Neural cell (in vitro differentiated cells): ENCODE measurements around the gene CROCC2. TPM values are rescaled to one million over a fixed set of nuclear protein-coding genes. Genes with fewer than 3 reads are reported as not detected.

Source experiments
- H2AFZ ChIP-seq: fragments of 200-600, 300-800 bp; sonication (generic), shearing (Covaris generic); 2 replicates; pipeline ENCODE4 v1.6.0; 2014; ENCODE audit warnings: low read depth, mild to moderate bottlenecking, antibody characterized with exemption, low read length, moderate library complexity
- H3F3A ChIP-seq: fragments of 200-600 bp; shearing (Covaris generic); 2 replicates; pipeline ENCODE4 v1.6.1; 2016; ENCODE audit warnings: mild to moderate bottlenecking, moderate library complexity, mixed read lengths, antibody characterized with exemption, low read length; ENCODE audit not compliant: insufficient read depth, poor library complexity, severe bottlenecking
- H3K27ac ChIP-seq: fragments of 200-600, 300-800 bp; sonication (generic), shearing (Covaris generic); 2 replicates; pipeline ENCODE4 v1.5.1; 2014; ENCODE audit warnings: mild to moderate bottlenecking, low read length, moderate library complexity
- H3K27me3 ChIP-seq: fragments of 300-800, 200-600 bp; sonication (generic), shearing (Covaris generic); 2 replicates; pipeline ENCODE4 v1.6.0; 2014; ENCODE audit warnings: mild to moderate bottlenecking, low read depth, low read length, moderate library complexity; ENCODE audit not compliant: insufficient read depth
- H3K36me3 ChIP-seq: fragments of 300-800, 200-600 bp; sonication (generic), shearing (Covaris generic); 2 replicates; pipeline ENCODE4 v1.5.1; 2014; ENCODE audit warnings: mild to moderate bottlenecking, antibody characterized with exemption, low read length, moderate library complexity; ENCODE audit not compliant: insufficient read depth
- H3K4me2 ChIP-seq: fragments of 300-800, 200-600 bp; sonication (generic), shearing (Covaris generic); 2 replicates; pipeline ENCODE4 v1.6.0; 2014; ENCODE audit warnings: mild to moderate bottlenecking, low read length
- H3K4me3 ChIP-seq: fragments of 300-800, 200-600 bp; sonication (generic), shearing (Covaris generic); 2 replicates; pipeline ENCODE4 v1.5.1; 2014; ENCODE audit warnings: mild to moderate bottlenecking, low read length, moderate library complexity
- H3K79me2 ChIP-seq: fragments of 200-600 bp; shearing (Covaris generic); replicated peaks from 2 replicates; pipeline ENCODE4 v1.6.0; 2014; ENCODE audit warnings: mild to moderate bottlenecking, low read length, moderate library complexity; ENCODE audit not compliant: insufficient read depth
- H3K9ac ChIP-seq: fragments of 300-800, 200-600 bp; sonication (generic), shearing (Covaris generic); 2 replicates; pipeline ENCODE4 v1.6.1; 2016; ENCODE audit warnings: mild to moderate bottlenecking, low read length, mixed read lengths
- H3K9me2 ChIP-seq: fragments of 200-600 bp; shearing (Covaris generic); 2 replicates; pipeline ENCODE4 v1.6.1; 2016; ENCODE audit warnings: mild to moderate bottlenecking, low read length, mixed read lengths; ENCODE audit not compliant: insufficient read depth
- H3K9me3 ChIP-seq: fragments of 200-600, 300-800 bp; sonication (generic), shearing (Covaris generic); 2 replicates; pipeline ENCODE4 v1.6.1; 2016; ENCODE audit warnings: mild to moderate bottlenecking, mixed run types, low read length, moderate library complexity, mixed read lengths
- H4K20me1 ChIP-seq: fragments of 200-600 bp; shearing (Covaris generic); 2 replicates; pipeline ENCODE4 v1.6.1; 2016; ENCODE audit warnings: mild to moderate bottlenecking, mixed run types; ENCODE audit not compliant: insufficient read depth
- EP300 ChIP-seq: fragments of 450-650 bp; conservative IDR thresholded peaks from 2 replicates; pipeline ENCODE4 v1.6.1; 2014; ENCODE audit warnings: antibody characterized with exemption, mild to moderate bottlenecking, moderate library complexity; ENCODE audit not compliant: poor library complexity, severe bottlenecking
- EZH2 ChIP-seq: fragments of 200-600, 300-800 bp; shearing (Covaris generic), sonication (generic); IDR thresholded peaks from 2 replicates; pipeline ENCODE4 v1.6.1; 2014; ENCODE audit warnings: antibody characterized with exemption, low read length, borderline replicate concordance, mild to moderate bottlenecking; ENCODE audit not compliant: insufficient read depth, poor library complexity, severe bottlenecking
- MXI1 ChIP-seq: fragments of 450-650 bp; conservative IDR thresholded peaks from 2 replicates; pipeline ENCODE4 v1.6.1; 2014; ENCODE audit warnings: antibody characterized with exemption, mild to moderate bottlenecking; ENCODE audit not compliant: poor library complexity, severe bottlenecking
- POLR2AphosphoS5 ChIP-seq: IDR thresholded peaks from 2 replicates; pipeline ENCODE4 v1.6.1; 2012
- RAD21 ChIP-seq: fragments of 450-650 bp; conservative IDR thresholded peaks from 2 replicates; pipeline ENCODE4 v1.6.1; 2014; ENCODE audit warnings: antibody characterized with exemption, mild to moderate bottlenecking, moderate library complexity
- SMC3 ChIP-seq: fragments of 450-650 bp; conservative IDR thresholded peaks from 2 replicates; pipeline ENCODE4 v1.6.1; 2014; ENCODE audit warnings: antibody characterized with exemption, mild to moderate bottlenecking, moderate library complexity; ENCODE audit not compliant: poor library complexity
- TAF1 ChIP-seq: IDR thresholded peaks from 2 replicates; pipeline ENCODE4 v1.6.1; 2012; ENCODE audit warnings: low read depth
- polyA plus RNA-seq: library from polyadenylated mRNA; depleted of rRNA; stranded (reverse); fragments of >200 nt; gene quantifications from 2 replicates; pipeline ENCODE4 v1.2.3, GENCODE V29; 2014
- TF ChIP-seq, protein P1 (sequence below): IDR thresholded peaks from 2 replicates; pipeline ENCODE4 v1.6.1; 2012; ENCODE audit warnings: borderline replicate concordance
- TF ChIP-seq, protein P2 (sequence below): fragments of 450-650 bp; IDR thresholded peaks from 2 replicates; pipeline ENCODE4 v1.5.1; 2014; ENCODE audit warnings: antibody characterized with exemption, mild to moderate bottlenecking, moderate library complexity; ENCODE audit not compliant: poor library complexity, severe bottlenecking

CROCC2 gene
- polyA plus RNA-seq, 1 donor from 2014 or later: 0.09 TPM

DNA sequence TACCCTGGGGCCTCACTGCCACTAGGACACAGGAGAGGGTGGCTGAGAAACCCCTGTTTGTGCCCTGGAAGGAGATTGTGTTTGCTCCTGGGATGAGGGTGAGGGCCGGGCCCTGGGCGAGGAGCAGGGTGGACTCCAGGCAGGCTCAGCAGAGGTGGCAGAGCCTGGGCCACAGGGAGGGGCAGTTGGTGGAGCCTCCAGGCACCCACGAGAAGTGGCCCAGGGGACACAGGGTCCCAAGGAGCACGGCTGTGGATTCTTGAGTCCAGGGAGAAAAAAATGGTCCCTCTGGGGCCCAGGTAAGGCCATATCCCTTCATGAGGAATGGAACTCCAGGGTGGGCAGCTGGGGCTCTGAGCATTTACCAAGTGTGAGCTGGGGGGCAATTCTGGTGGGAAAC is 18.5 kb upstream of the CROCC2 start:
- H3K9me2 ChIP-seq: no peaks in the 10 kb centered on the region

DNA sequence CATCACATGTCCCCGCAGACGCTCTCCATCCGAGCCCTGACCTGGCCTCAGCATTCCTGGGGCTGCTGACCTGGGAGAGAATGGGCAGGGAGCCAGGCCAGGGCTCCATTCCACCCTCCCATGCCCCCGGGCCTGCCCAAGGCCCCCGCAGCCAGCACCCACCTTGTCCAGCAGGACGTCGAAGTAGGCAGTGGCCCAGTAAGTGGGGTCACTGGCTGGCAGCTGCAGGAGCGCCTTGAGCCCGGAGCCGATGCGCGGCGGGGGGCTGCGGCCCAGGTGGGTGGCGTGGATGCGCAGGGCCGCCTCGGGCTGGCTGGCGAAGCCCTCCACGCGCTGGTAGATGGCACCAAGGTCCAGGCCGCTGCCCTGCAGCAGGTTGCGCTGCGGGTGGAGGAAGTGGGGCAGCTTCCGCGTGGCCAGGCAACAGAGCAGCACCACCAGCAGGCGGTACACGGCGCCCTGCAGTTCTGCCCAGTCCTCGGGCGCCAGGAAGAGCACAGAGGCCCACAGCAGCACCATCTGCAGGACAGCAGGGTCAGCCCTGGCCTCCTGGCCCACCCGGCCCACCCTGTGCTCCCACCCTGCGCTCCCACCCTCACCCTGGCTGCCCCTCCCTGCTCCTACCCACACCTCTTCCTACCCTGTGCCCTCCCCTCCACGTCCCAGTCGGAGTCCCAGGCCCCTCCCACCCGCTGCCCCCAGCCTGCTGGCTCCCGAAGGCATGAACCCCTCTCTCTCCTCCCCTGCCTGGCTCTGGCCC is 17.8 kb upstream of the CROCC2 start:
- Histone ChIP-seq H3K79me2 (no peaks in the 10 kb centered on the region), H2AFZ (no peak overlapping the region), H3K36me3 (no peaks in the 10 kb centered on the region), H3K27me3 (no peaks in the 10 kb centered on the region), H3K4me3 (no peak overlapping the region), H3K4me2 (no peak overlapping the region), H3K9ac (no peak overlapping the region), H3K9me3 (no peaks in the 10 kb centered on the region), H3K9me2 (no peaks in the 10 kb centered on the region), H3F3A (no peaks in the 10 kb centered on the region), H4K20me1 (no peaks in the 10 kb centered on the region), H3K27ac (no peak overlapping the region)
- TF ChIP-seq POLR2AphosphoS5: no peak

More for the DNA sequence above, 18.5 kb upstream of the CROCC2 start:
- Histone ChIP-seq H2AFZ (no peak overlapping the region), H3K9ac (no peak overlapping the region), H3K27ac (no peak overlapping the region), H3K79me2 (no peaks in the 10 kb centered on the region), H3K4me3 (no peak overlapping the region), H3F3A (no peaks in the 10 kb centered on the region), H3K9me3 (no peaks in the 10 kb centered on the region), H4K20me1 (no peaks in the 10 kb centered on the region), H3K27me3 (no peaks in the 10 kb centered on the region), H3K4me2 (no peak overlapping the region), H3K36me3 (no peaks in the 10 kb centered on the region)
- TF ChIP-seq EZH2: no peak

DNA sequence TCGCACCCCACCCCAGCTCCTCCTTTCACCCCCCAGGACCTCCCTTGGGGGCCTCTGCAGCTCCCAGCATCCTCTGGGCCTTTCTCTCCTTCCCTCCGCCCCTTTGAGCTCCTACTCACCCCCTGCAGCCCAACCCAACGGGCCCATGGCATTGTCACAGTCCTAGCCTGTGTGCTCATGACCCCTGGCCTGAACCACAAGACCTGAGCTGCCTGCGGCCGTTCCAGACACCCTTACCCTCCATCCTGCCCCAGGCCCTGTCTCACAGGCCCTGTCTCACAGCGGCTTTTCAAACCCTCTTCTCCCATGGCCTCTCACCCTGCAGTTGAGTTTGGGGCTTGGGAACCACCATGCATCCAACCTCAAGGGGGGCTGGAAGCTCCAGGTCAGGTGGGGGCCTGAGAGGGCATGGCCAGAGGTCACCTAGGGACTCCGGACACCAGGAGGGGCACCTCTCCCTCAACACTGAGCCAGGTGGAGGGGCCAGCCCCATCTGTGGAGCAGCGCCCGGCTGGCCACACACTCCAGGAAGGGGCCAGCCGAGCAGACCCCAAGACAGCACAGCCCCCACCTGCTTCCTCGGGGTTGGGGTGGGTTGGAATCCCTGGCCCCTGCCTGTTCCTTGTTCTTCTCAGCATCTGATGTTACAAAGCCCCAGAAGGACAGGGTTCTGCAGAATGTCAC is 17.1 kb upstream of the CROCC2 start:
- Histone ChIP-seq H3K27me3 (no peaks in the 10 kb centered on the region), H3K9ac (no peak overlapping the region), H3K4me2 (no peak overlapping the region), H2AFZ (no peak overlapping the region), H3K4me3 (no peak overlapping the region), H3K79me2 (no peaks in the 10 kb centered on the region), H3K9me3 (no peaks in the 10 kb centered on the region), H4K20me1 (no peaks in the 10 kb centered on the region), H3K27ac (no peak overlapping the region), H3K9me2 (no peaks in the 10 kb centered on the region), H3F3A (no peaks in the 10 kb centered on the region), H3K36me3 (no peaks in the 10 kb centered on the region)
- TF ChIP-seq RAD21 (no peak), TAF1 (no peak), SMC3 (no peak), POLR2AphosphoS5 (no peak), EZH2 (no peak), MXI1 (no peak), EP300 (no peak)
- TF ChIP-seq, protein P1, sequence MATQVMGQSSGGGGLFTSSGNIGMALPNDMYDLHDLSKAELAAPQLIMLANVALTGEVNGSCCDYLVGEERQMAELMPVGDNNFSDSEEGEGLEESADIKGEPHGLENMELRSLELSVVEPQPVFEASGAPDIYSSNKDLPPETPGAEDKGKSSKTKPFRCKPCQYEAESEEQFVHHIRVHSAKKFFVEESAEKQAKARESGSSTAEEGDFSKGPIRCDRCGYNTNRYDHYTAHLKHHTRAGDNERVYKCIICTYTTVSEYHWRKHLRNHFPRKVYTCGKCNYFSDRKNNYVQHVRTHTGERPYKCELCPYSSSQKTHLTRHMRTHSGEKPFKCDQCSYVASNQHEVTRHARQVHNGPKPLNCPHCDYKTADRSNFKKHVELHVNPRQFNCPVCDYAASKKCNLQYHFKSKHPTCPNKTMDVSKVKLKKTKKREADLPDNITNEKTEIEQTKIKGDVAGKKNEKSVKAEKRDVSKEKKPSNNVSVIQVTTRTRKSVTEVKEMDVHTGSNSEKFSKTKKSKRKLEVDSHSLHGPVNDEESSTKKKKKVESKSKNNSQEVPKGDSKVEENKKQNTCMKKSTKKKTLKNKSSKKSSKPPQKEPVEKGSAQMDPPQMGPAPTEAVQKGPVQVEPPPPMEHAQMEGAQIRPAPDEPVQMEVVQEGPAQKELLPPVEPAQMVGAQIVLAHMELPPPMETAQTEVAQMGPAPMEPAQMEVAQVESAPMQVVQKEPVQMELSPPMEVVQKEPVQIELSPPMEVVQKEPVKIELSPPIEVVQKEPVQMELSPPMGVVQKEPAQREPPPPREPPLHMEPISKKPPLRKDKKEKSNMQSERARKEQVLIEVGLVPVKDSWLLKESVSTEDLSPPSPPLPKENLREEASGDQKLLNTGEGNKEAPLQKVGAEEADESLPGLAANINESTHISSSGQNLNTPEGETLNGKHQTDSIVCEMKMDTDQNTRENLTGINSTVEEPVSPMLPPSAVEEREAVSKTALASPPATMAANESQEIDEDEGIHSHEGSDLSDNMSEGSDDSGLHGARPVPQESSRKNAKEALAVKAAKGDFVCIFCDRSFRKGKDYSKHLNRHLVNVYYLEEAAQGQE: no peak
- TF ChIP-seq, protein P2, sequence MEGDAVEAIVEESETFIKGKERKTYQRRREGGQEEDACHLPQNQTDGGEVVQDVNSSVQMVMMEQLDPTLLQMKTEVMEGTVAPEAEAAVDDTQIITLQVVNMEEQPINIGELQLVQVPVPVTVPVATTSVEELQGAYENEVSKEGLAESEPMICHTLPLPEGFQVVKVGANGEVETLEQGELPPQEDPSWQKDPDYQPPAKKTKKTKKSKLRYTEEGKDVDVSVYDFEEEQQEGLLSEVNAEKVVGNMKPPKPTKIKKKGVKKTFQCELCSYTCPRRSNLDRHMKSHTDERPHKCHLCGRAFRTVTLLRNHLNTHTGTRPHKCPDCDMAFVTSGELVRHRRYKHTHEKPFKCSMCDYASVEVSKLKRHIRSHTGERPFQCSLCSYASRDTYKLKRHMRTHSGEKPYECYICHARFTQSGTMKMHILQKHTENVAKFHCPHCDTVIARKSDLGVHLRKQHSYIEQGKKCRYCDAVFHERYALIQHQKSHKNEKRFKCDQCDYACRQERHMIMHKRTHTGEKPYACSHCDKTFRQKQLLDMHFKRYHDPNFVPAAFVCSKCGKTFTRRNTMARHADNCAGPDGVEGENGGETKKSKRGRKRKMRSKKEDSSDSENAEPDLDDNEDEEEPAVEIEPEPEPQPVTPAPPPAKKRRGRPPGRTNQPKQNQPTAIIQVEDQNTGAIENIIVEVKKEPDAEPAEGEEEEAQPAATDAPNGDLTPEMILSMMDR: no peak
